HepG2 (cell line): Measurements from ENCODE around the gene SH3BGRL2. TPM values are rescaled to one million over a fixed set of nuclear protein-coding genes. Genes with fewer than 3 reads are reported as not detected.
"Not testable (repeated sequence)": the region's sequence is repeated elsewhere in the genome, so short reads cannot be mapped to it uniquely, and the experiment has no call there.

Experiments used
- DPF2 ChIP-seq: sonication (generic); formaldehyde crosslinking; IDR thresholded peaks from 2 replicates; pipeline ENCODE4 v1.4.0; 2020; ENCODE audit warnings: mild to moderate bottlenecking, low read depth, missing genetic modification reagents, borderline replicate concordance
- ELF3 ChIP-seq: IDR thresholded peaks from 2 replicates; pipeline ENCODE4 v1.6.1; 2016; ENCODE audit warnings: missing genetic modification reagents, missing compliant biosample characterization
- GABPB1 ChIP-seq: IDR thresholded peaks from 2 replicates; pipeline ENCODE4 v1.6.1; 2016; ENCODE audit warnings: mild to moderate bottlenecking, missing genetic modification reagents, moderate library complexity, missing compliant biosample characterization
- PHF21A ChIP-seq: sonication (generic); formaldehyde crosslinking; IDR thresholded peaks from 2 replicates; pipeline ENCODE4 v1.5.0; 2020; ENCODE audit warnings: mild to moderate bottlenecking, missing genetic modification reagents
- REPIN1 ChIP-seq: sonication (generic); formaldehyde crosslinking; IDR thresholded peaks from 2 replicates; pipeline ENCODE4 v1.8.0; 2022; ENCODE audit warnings: missing genetic modification reagents, low read depth, mild to moderate bottlenecking, borderline replicate concordance
- SOX6 ChIP-seq, 2 experiments: fragments of 450-650 bp in 1 of 2; sonication (generic) in 1 of 2; formaldehyde crosslinking in 1 of 2; IDR thresholded peaks; 2 replicates each; pipeline versions ENCODE4 v1.4.0 to v1.6.1; 2017 to 2020; ENCODE audit warnings: antibody characterized with exemption in 1 of 2, mild to moderate bottlenecking in 1 of 2, missing genetic modification reagents in 1 of 2
- ZMYM4 ChIP-seq: sonication (generic); formaldehyde crosslinking; IDR thresholded peaks from 2 replicates; pipeline ENCODE4 v1.8.1; 2023; ENCODE audit warnings: mild to moderate bottlenecking, missing genetic modification reagents
- ZNF350 ChIP-seq: sonication (generic); formaldehyde crosslinking; IDR thresholded peaks from 2 replicates; pipeline ENCODE4 v1.4.0; 2020; ENCODE audit warnings: mild to moderate bottlenecking, low read depth, missing genetic modification reagents, borderline replicate concordance
- ZNF619 ChIP-seq: sonication (generic); formaldehyde crosslinking; IDR thresholded peaks from 2 replicates; pipeline ENCODE4 v1.4.0; 2020; ENCODE audit warnings: mild to moderate bottlenecking, missing genetic modification reagents
- ZNF713 ChIP-seq: sonication (generic); formaldehyde crosslinking; IDR thresholded peaks from 2 replicates; pipeline ENCODE4 v1.4.0; 2020; ENCODE audit warnings: mild to moderate bottlenecking, missing genetic modification reagents
- ZNF747 ChIP-seq: sonication (generic); formaldehyde crosslinking; IDR thresholded peaks from 2 replicates; pipeline ENCODE4 v1.8.1; 2023; ENCODE audit warnings: missing genetic modification reagents, mild to moderate bottlenecking, borderline replicate concordance
- polyA plus RNA-seq, 8 experiments: library from polyadenylated mRNA; depleted of rRNA in 3 of 8; stranded (reverse) in 7 of 8; unstranded in 1 of 8; fragments of >200 nt; fragmentation: Illumina TruSeq in 4 of 8; extraction: Trizol in 4 of 8; gene quantifications; 2 replicates each; pipeline versions ENCODE4 v1.2.1 to v1.2.3, GENCODE V29; 2011 to 2016; ENCODE audit warnings: low read depth in 4 of 8, missing spikeins in 1 of 8, mixed read lengths in 1 of 8; ENCODE audit not compliant: insufficient read depth in 1 of 8
- total RNA-seq, 5 experiments: library from RNA; depleted of rRNA; stranded (reverse); fragments of >200 nt; fragmentation: Illumina TruSeq; extraction: Trizol; gene quantifications; 2 replicates each; pipeline ENCODE4 v1.2.3, GENCODE V29; 2016; ENCODE audit warnings: low read depth in 1 of 5
- TF ChIP-seq, protein P1 (sequence below): sonication (generic); IDR thresholded peaks from 2 replicates; pipeline ENCODE4 v1.6.1; 2016; ENCODE audit warnings: low read depth, borderline replicate concordance
- TF ChIP-seq, protein P2 (sequence below): sonication (generic); formaldehyde crosslinking; IDR thresholded peaks from 2 replicates; pipeline ENCODE4 v1.5.1; 2020; ENCODE audit warnings: mild to moderate bottlenecking, missing genetic modification reagents, moderate library complexity
- TF ChIP-seq, protein P3 (sequence below): sonication (generic); formaldehyde crosslinking; IDR thresholded peaks from 2 replicates; pipeline ENCODE4 v1.5.1; 2020; ENCODE audit warnings: mild to moderate bottlenecking, missing genetic modification reagents
- TF ChIP-seq, protein P4 (sequence below): IDR thresholded peaks from 2 replicates; pipeline ENCODE4 v1.4.0; 2020; ENCODE audit warnings: mild to moderate bottlenecking, missing genetic modification reagents
- TF ChIP-seq, protein P5 (sequence below): IDR thresholded peaks from 2 replicates; pipeline ENCODE4 v1.6.1; 2016; ENCODE audit warnings: low read depth, borderline replicate concordance

The SH3BGRL2 gene
- total and polyA plus RNA-seq, 2 of the 13 experiments (the other 11 are each of a cell fraction or from before 2014, with no cell fraction given) = 10.9 to 28.8 TPM

DNA sequence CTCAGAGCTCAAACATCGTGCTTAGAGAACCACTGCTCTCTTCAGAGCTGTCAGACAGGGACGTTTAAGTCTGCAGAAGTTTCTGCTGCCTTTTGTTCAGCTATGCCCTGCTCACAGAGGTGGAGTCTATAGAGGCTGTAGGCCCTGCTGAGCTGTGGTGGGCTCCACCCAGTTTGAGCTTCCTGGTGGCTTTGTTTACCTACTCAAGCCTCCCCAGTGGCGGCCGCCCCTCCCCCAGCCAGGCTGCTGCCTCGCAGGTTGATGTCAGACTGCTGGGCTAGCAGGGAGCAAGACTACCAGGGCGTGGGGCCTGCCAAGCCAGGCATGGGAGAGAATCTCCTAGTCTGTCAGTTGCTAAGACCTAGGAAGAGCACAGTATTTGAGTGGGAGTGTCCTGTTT, 32.5 kb downstream of the SH3BGRL2 start (continued):
- TF ChIP-seq, protein P1, sequence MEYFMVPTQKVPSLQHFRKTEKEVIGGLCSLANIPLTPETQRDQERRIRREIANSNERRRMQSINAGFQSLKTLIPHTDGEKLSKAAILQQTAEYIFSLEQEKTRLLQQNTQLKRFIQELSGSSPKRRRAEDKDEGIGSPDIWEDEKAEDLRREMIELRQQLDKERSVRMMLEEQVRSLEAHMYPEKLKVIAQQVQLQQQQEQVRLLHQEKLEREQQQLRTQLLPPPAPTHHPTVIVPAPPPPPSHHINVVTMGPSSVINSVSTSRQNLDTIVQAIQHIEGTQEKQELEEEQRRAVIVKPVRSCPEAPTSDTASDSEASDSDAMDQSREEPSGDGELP = 0 out of 2 replicates have a peak, but pooled peaks have one; percentile 14
- TF ChIP-seq ELF3 (CRISPR knock-in tag) (peak; percentile 51; the same call in 1 of the 2 replicates), ZNF713 (CRISPR knock-in tag) (0 out of 2 replicates have a peak, but pooled peaks have one; percentile 34), REPIN1 (CRISPR knock-in tag) (peak; percentile 14; the same call in 1 of the 2 replicates), SOX6 (CRISPR knock-in tag; IDR thresholded peaks at IDR 0.05) (peak; percentile 40; the same call in 1 of the 2 replicates), ZMYM4 (CRISPR knock-in tag) (peak; percentile 78; the same call in 1 of the 2 replicates), DPF2 (CRISPR knock-in tag) (0 out of 2 replicates have a peak, but pooled peaks have one; percentile 24), ZNF747 (peak; percentile 51; the same call in 1 of the 2 replicates), ZNF350 (0 out of 2 replicates have a peak, but pooled peaks have one; percentile 32), PHF21A (CRISPR knock-in tag) (0 out of 2 replicates have a peak, but pooled peaks have one; percentile 31), GABPB1 (CRISPR knock-in tag) (peak; percentile 33; the same call in 1 of the 2 replicates), ZNF619 (CRISPR knock-in tag) (peak; percentile 59; the same call in 1 of the 2 replicates)
- TF ChIP-seq, protein P2, sequence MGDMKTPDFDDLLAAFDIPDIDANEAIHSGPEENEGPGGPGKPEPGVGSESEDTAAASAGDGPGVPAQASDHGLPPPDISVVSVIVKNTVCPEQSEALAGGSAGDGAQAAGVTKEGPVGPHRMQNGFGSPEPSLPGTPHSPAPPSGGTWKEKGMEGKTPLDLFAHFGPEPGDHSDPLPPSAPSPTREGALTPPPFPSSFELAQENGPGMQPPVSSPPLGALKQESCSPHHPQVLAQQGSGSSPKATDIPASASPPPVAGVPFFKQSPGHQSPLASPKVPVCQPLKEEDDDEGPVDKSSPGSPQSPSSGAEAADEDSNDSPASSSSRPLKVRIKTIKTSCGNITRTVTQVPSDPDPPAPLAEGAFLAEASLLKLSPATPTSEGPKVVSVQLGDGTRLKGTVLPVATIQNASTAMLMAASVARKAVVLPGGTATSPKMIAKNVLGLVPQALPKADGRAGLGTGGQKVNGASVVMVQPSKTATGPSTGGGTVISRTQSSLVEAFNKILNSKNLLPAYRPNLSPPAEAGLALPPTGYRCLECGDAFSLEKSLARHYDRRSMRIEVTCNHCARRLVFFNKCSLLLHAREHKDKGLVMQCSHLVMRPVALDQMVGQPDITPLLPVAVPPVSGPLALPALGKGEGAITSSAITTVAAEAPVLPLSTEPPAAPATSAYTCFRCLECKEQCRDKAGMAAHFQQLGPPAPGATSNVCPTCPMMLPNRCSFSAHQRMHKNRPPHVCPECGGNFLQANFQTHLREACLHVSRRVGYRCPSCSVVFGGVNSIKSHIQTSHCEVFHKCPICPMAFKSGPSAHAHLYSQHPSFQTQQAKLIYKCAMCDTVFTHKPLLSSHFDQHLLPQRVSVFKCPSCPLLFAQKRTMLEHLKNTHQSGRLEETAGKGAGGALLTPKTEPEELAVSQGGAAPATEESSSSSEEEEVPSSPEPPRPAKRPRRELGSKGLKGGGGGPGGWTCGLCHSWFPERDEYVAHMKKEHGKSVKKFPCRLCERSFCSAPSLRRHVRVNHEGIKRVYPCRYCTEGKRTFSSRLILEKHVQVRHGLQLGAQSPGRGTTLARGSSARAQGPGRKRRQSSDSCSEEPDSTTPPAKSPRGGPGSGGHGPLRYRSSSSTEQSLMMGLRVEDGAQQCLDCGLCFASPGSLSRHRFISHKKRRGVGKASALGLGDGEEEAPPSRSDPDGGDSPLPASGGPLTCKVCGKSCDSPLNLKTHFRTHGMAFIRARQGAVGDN (CRISPR knock-in tag) = peak; percentile 92
- TF ChIP-seq SOX6 (IDR thresholded peaks at IDR 0.05) = not testable (repeated sequence)
- TF ChIP-seq, protein P3, sequence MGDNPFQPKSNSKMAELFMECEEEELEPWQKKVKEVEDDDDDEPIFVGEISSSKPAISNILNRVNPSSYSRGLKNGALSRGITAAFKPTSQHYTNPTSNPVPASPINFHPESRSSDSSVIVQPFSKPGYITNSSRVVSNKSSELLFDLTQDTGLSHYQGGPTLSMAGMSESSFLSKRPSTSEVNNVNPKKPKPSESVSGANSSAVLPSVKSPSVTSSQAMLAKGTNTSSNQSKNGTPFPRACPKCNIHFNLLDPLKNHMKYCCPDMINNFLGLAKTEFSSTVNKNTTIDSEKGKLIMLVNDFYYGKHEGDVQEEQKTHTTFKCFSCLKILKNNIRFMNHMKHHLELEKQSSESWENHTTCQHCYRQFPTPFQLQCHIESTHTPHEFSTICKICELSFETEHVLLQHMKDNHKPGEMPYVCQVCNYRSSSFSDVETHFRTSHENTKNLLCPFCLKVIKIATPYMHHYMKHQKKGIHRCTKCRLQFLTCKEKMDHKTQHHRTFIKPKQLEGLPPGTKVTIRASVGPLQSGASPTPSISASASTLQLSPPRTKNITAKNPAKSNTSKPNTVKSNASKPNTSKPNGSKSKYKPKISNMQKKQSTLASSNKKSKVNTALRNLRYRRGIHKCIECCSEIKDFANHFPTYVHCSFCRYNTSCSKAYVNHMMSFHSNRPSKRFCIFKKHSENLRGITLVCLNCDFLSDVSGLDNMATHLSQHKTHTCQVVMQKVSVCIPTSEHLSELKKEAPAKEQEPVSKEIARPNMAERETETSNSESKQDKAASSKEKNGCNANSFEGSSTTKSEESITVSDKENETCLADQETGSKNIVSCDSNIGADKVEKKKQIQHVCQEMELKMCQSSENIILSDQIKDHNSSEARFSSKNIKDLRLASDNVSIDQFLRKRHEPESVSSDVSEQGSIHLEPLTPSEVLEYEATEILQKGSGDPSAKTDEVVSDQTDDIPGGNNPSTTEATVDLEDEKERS (CRISPR knock-in tag) = peak; percentile 71; the same call in 1 of the 2 replicates
- TF ChIP-seq, protein P4, sequence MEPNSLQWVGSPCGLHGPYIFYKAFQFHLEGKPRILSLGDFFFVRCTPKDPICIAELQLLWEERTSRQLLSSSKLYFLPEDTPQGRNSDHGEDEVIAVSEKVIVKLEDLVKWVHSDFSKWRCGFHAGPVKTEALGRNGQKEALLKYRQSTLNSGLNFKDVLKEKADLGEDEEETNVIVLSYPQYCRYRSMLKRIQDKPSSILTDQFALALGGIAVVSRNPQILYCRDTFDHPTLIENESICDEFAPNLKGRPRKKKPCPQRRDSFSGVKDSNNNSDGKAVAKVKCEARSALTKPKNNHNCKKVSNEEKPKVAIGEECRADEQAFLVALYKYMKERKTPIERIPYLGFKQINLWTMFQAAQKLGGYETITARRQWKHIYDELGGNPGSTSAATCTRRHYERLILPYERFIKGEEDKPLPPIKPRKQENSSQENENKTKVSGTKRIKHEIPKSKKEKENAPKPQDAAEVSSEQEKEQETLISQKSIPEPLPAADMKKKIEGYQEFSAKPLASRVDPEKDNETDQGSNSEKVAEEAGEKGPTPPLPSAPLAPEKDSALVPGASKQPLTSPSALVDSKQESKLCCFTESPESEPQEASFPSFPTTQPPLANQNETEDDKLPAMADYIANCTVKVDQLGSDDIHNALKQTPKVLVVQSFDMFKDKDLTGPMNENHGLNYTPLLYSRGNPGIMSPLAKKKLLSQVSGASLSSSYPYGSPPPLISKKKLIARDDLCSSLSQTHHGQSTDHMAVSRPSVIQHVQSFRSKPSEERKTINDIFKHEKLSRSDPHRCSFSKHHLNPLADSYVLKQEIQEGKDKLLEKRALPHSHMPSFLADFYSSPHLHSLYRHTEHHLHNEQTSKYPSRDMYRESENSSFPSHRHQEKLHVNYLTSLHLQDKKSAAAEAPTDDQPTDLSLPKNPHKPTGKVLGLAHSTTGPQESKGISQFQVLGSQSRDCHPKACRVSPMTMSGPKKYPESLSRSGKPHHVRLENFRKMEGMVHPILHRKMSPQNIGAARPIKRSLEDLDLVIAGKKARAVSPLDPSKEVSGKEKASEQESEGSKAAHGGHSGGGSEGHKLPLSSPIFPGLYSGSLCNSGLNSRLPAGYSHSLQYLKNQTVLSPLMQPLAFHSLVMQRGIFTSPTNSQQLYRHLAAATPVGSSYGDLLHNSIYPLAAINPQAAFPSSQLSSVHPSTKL = peak; percentile 58
- TF ChIP-seq, protein P5, sequence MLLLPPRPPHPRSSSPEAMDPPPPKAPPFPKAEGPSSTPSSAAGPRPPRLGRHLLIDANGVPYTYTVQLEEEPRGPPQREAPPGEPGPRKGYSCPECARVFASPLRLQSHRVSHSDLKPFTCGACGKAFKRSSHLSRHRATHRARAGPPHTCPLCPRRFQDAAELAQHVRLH (CRISPR knock-in tag) = peak; percentile 37; the same call in 1 of the 2 replicates
